ENCODE data around the gene SLC22A15. TPM values are rescaled to one million over a fixed set of nuclear protein-coding genes. Genes with fewer than 3 reads are reported as not detected.

Gene SLC22A15
- total RNA-seq, 1 donor from 2014 or later, result 9.8 TPM

- Histone ChIP-seq H3K4me1 (no peaks in the 10 kb centered on the region), H3K27ac (no peak overlapping the region), H3K9me3 (no peaks in the 10 kb centered on the region), H3K27me3 (no peaks in the 10 kb centered on the region), H3K36me3 (no peaks in the 10 kb centered on the region), H3K4me3 (no peak overlapping the region)
- intact Hi-C loops (cut with DNase I), result no loop called here
- no peak for DNase-seq (ENCODE audit: extremely low spot score in 2 of 2)
- no peak for TF ChIP-seq CTCF (IDR thresholded peaks at IDR 0.05)
- TF ChIP-seq POLR2AphosphoS5 (IDR thresholded peaks at IDR 0.05; ENCODE audit: insufficient read depth in 1 of 2, low read depth in 1 of 2), result no peak
- no peak for TF ChIP-seq POLR2A (IDR thresholded peaks at IDR 0.05)
Measured at GRCh38 chr1:116091083-116091482, 114.8 kb downstream of the SLC22A15 start.

- DNase-seq (ENCODE audit: extremely low spot score in 2 of 2), result no peak
- H3K27me3 ChIP-seq, result no peaks in the 10 kb centered on the region
- H3K4me3 ChIP-seq, result no peak overlapping the region
- TF ChIP-seq CTCF (IDR thresholded peaks at IDR 0.05) (no peak), POLR2AphosphoS5 (IDR thresholded peaks at IDR 0.05; ENCODE audit: insufficient read depth in 1 of 2, low read depth in 1 of 2) (no peak), POLR2A (IDR thresholded peaks at IDR 0.05) (no peak)
- intact Hi-C loops (cut with DNase I), result no loop called here
- H3K9me3 ChIP-seq, result no peaks in the 10 kb centered on the region
- no peak overlapping the region for H3K27ac ChIP-seq
- no peaks in the 10 kb centered on the region for H3K4me1 ChIP-seq
- no peaks in the 10 kb centered on the region for H3K36me3 ChIP-seq
Measured at GRCh38 chr1:116092752-116093489, 116.6 kb downstream of the SLC22A15 start.

- no peak for DNase-seq (ENCODE audit: extremely low spot score in 2 of 2)
- no peaks in the 10 kb centered on the region for H3K4me1 ChIP-seq
- TF ChIP-seq POLR2A (IDR thresholded peaks at IDR 0.05) (no peak), CTCF (IDR thresholded peaks at IDR 0.05) (no peak), POLR2AphosphoS5 (IDR thresholded peaks at IDR 0.05; ENCODE audit: insufficient read depth in 1 of 2, low read depth in 1 of 2) (no peak)
- no peak overlapping the region for H3K4me3 ChIP-seq
- H3K36me3 ChIP-seq, result no peaks in the 10 kb centered on the region
- no peaks in the 10 kb centered on the region for H3K9me3 ChIP-seq
- H3K27me3 ChIP-seq, result no peaks in the 10 kb centered on the region
- no peak overlapping the region for H3K27ac ChIP-seq
- intact Hi-C loops (cut with DNase I), result no loop called here
Measured at GRCh38 chr1:116095027-116095426, 118.7 kb downstream of the SLC22A15 start.

GRCh38 chr1:116096013-116096618, 119.8 kb downstream of the SLC22A15 start:
- no peak for DNase-seq (ENCODE audit: extremely low spot score in 2 of 2)
- no peaks in the 10 kb centered on the region for H3K27me3 ChIP-seq
- H3K4me3 ChIP-seq, result no peak overlapping the region
- H3K9me3 ChIP-seq, result no peaks in the 10 kb centered on the region
- H3K4me1 ChIP-seq, result no peaks in the 10 kb centered on the region
- H3K27ac ChIP-seq, result no peak overlapping the region
- H3K36me3 ChIP-seq, result no peaks in the 10 kb centered on the region
- intact Hi-C loops (cut with DNase I), result no loop called here
- TF ChIP-seq POLR2AphosphoS5 (IDR thresholded peaks at IDR 0.05; ENCODE audit: insufficient read depth in 1 of 2, low read depth in 1 of 2) (no peak), CTCF (IDR thresholded peaks at IDR 0.05) (no peak), POLR2A (IDR thresholded peaks at IDR 0.05) (no peak)

GRCh38 chr1:116097626-116098025, 121.3 kb downstream of the SLC22A15 start:
- Histone ChIP-seq H3K27me3 (no peaks in the 10 kb centered on the region), H3K27ac (no peak overlapping the region), H3K4me1 (no peaks in the 10 kb centered on the region), H3K36me3 (no peaks in the 10 kb centered on the region), H3K4me3 (no peak overlapping the region), H3K9me3 (no peaks in the 10 kb centered on the region)
- intact Hi-C loops (cut with DNase I), result no loop called here
- DNase-seq (ENCODE audit: extremely low spot score in 2 of 2), result no peak
- no peak for TF ChIP-seq POLR2AphosphoS5 (IDR thresholded peaks at IDR 0.05; ENCODE audit: insufficient read depth in 1 of 2, low read depth in 1 of 2)
- no peak for TF ChIP-seq CTCF (IDR thresholded peaks at IDR 0.05)
- no peak for TF ChIP-seq POLR2A (IDR thresholded peaks at IDR 0.05)
